NCI-H2029 (cell line): ENCODE measurements around the gene RFX3.

Source experiments
- DNase-seq: peaks from one replicate; lab custom pipeline; 2025; lab: John Stamatoyannopoulos, UW

The RFX3 gene

GRCh38 chr9:3433066-3433465, 92.7 kb downstream of the RFX3 start:
- DNase-seq, result no peak

GRCh38 chr9:3431890-3432289, 93.9 kb downstream of the RFX3 start:
- no peak for DNase-seq

DNA sequence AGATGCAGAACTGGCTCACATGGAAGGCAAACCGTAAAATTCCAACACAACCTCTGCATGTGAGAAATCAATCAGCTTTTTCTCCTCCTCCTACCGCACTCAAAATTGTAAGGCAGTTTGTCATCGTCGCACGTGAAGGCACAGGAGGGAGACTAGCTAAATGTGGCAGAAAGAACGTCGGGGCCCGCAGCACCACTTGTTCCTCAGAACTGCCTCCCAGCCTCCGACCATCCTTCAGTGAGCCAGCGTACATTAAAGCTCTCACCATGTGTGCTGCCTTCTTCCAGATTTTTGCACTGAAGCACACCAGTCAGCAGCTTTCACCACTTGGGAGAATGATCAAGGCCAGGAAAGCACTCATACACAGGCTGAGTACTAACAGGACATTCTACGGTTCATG, 105.9 kb downstream of the RFX3 start:
- DNase-seq, result no peak

- no peak for DNase-seq
Observed at GRCh38 chr9:3415906-3416305, 109.9 kb downstream of the RFX3 start.

GRCh38 chr9:3413984-3414383, 111.8 kb downstream of the RFX3 start:
- no peak for DNase-seq

DNA sequence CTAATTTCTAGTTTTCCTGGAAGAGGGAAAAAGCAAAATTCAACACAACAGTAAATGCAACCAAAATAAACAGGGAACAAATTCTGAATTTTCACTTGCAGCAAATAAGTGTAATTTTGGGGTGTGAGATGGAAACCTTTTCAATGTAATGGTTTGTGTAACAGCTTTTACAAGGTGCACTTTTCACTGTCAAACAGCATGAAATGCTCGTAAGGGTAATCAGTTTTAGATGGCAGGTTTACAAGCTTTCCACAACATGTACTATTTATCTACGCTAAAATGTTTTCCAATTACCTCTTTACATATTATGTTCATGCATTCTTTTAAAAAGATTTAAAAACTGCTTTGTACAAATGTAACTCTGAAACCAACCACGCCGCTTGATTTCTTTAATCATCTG, 115.3 kb downstream of the RFX3 start:
- no peak for DNase-seq

GRCh38 chr9:3409453-3409852, 116.3 kb downstream of the RFX3 start:
- DNase-seq, result no peak

DNA sequence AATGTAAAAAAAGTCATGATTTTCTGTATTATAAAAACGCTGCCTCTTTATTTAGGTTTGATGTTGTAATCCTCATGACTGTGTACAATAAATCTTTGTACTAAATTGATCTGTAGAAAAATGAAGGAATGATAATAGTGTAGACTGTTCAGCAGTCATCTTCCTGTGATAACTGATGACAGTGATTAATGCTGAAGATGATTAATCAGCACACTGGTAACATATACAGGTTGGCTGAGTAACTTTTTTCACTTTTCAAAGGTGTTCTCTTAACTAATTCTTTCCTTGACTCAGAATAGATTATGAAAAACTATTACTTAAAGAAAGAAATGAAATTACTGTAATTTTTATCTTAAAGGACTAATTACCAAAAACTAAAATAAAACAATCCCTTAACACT, 122.5 kb downstream of the RFX3 start:
- no peak for DNase-seq

- DNase-seq, result no peak
Observed at GRCh38 chr9:3401221-3401954, 124.4 kb downstream of the RFX3 start.

DNA sequence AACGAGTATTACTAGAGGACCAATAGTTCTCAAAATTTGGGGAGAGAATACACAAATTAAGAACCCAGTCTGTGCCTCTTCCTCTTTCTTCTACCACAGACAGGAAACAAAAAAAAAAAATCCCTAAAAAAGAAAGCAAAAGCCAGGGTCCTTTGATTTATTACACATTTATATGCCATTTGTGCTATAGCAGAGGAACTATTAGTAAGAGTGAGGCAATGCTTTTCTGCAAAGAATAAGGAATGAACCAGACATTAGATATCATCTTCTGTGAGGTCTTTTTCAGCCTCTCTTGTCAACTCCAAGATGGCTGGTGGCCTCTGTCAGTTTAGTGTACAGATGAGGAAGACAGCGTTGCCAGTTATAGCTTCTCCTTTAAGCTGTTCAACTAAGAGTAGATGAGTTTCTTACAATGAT, 127.6 kb downstream of the RFX3 start:
- DNase-seq, result no peak

- no peak for DNase-seq
Observed at GRCh38 chr9:3397766-3398165, 128.0 kb downstream of the RFX3 start.

DNA sequence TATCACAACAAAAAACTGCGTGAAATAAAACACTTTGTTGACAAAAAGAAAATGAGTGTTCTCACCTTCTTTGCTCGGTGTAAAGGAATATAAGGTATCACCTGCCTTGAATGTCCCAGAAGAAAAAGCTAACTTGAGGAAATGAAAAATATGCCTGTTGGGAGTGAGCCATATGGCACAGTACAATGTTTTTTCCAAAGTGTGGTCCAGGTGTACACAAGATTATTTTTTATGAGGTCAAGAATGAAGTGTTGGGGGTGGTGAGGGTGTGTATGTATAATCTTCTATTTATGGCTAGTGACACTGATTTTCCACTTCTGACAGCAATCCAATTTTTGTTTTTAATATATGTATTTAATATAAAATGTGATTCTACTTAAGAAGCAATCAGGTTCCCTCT, 134.4 kb downstream of the RFX3 start:
- DNase-seq, result no peak

DNA sequence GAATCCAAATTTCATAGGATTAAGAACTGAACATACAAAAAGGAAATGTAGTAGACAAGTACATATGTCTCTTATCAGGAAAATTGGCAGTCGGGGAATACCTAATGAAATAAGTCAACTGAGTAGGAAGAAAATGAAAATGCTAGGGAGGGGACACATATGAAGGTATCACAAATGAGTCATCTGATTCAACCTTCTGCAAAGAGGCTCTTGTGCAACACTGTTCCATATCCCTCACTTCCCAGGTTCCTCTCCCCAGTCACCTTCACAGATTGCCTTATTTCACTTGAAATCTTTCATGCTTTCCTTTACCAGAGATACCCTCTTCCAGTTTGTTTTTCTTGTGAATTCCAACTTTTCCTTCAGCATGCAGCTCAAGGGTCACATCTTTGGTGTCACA, 139.0 kb downstream of the RFX3 start:
- no peak for DNase-seq

- no peak for DNase-seq
Observed at GRCh38 chr9:3385871-3386270, 139.9 kb downstream of the RFX3 start.

DNA sequence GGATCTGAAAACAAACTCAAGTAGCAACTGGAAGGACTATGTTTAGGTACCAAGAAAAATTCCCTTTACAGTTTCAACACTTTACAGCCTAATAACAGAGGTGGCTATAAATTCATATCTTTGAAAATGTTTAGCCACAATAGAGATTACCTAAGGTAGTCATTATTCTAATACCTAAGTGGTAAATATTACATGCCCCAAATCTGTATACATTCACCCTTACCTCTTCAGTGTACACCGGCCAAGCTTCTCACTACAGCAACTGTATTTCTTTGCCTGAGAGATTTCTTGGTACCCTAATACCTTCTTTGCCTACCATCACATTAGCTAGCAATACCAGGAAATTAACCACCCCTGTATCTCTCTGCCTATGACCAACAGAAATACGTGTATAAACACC, 154.0 kb downstream of the RFX3 start:
- no peak for DNase-seq

DNA sequence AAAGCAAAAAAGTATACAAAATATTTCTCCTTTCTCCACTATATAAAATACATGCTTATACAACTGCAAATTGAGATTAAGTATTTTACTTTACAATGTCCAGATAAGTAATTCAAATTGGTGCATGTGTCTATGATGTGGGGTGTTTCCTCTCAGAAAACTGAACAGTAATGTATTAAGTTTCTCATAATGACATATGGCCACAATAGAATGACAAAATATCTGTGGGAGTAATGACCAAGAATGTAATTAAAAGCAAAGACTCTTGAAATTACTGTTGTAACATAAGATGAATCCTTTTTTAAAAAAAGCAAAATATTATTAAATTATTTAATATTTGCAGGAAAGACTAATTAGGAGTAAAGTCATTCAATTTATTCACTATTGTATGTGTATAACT, 155.1 kb downstream of the RFX3 start:
- no peak for DNase-seq

DNA sequence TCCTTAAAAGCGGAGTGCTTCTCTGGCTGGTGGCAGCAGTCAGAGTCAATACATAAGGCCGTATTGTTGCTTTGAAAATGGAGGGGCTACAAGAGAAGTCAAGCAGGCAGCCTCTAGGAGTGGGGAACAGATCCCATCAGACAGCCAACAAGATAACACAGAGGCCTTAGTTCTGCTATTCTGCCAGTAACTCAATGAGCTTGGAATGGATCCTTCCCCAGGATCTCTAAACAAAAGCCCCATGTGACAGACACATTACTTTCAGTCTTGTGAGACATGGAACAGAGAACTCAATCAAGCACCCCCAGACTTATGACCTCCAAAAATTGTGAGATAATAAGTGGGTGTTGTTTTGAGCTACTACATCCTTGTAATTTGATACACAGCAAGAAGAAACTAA, 158.6 kb downstream of the RFX3 start:
- no peak for DNase-seq

- DNase-seq, result no peak
Observed at GRCh38 chr9:3361689-3362392, 164.0 kb downstream of the RFX3 start.

GRCh38 chr9:3361116-3361515, 164.7 kb downstream of the RFX3 start:
- DNase-seq, result no peak

DNA sequence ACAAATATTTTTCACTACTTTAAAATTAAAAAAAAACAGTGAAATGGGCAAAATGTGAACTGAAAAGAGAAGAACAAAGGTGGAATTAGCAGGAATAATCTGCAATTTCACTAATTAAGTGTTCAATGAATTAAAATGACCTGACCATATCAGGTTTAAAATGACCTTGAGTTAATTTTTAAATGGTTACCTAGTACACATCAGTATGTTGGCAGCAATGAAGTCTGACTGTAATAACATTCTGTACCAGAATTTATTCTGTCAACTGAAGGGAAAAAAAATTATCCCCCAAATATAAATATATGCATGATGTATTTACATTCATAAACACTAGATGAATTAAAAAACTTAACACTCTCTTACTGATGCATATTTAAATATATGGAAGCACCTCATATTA, 165.6 kb downstream of the RFX3 start:
- DNase-seq, result no peak

GRCh38 chr9:3359778-3360177, 166.0 kb downstream of the RFX3 start:
- DNase-seq, result no peak

DNA sequence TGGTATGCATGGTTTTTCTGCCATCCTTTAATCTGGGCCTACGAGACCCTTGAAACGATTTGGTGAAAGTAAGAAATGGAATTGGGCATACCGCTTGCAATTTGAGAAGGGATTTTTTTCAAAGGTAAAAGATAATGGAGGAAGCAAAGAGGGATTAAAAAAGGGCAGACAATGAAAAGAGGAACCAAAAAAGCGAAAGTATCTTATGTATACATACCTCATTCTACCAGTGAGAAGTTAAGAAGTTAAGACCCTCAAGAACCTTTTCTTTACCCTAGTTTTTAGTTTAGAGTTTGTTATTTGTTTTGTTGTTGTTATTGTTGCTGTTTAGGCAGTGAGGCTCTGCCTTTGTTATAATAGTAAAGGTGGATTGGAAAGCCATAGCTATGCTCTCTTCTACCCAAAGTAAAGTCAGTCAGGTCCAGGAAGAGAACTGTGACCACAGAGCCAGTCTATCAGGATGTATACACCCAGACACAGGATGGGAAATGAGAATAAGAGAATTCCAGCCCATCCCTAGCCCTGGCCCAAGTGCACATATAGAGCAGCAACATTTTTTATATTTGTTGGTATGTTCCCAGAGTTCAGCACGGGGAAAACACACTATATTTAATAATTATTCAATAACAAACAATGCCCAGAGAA, 166.6 kb downstream of the RFX3 start:
- no peak for DNase-seq

DNA sequence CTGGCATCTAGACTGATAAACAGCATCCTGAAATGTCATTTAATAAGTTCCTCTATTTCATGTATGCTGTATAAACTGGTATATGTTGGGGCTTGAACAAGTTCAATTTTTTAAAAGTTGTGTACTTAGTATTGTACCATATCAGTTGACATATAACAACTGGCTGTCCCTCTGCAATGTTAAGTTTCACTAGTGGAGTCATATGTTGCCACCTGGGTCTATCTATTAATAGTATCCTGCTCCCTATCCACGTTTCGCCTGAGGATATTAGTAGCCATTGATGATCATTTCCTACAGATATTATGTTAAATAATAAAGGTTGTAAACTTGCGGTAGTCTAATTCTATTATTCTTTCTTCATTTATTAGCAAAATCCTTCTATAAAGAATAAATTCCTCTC, 177.6 kb downstream of the RFX3 start:
- DNase-seq, result no peak
